H1 (cell line): ENCODE results near the gene BSCL2. TPM values are rescaled to one million over a fixed set of nuclear protein-coding genes. Genes with fewer than 3 reads are reported as not detected.

Experiments
- CTCF ChIA-PET: fragments of 300-600 bp; sonication (Branson Sonifier 250); formaldehyde crosslinking; loops from one replicate; lab custom pipeline; 2021; ENCODE audit not compliant: partially characterized antibody; lab: Charles Lee
- POLR2A ChIA-PET: fragments of 300-600 bp; sonication (Branson Sonifier 250); formaldehyde crosslinking; loops from one replicate; lab custom pipeline; 2021; ENCODE audit warnings: inconsistent platforms; ENCODE audit not compliant: partially characterized antibody; lab: Charles Lee
- DNase-seq, 2 experiments: peaks; one replicate each; pipeline versions ENCODE4 v3.0.0 to v3.0.0-alpha.2; 2010 to 2022; ENCODE audit warnings: low spot score in 2 of 2, low read depth in 1 of 2, mixed read lengths in 1 of 2
- FAIRE-seq: peaks from 2 replicates; lab custom pipeline; 2011; peaks lifted over from hg19 to GRCh38; lab: Jason Lieb, UNC
- H2AFZ ChIP-seq: 2 replicates; pipeline ENCODE4 v1.8.1; 2012; ENCODE audit warnings: low read length, inconsistent platforms
- H2AK5ac ChIP-seq: 2 replicates; pipeline ENCODE4 v1.6.1; 2013; ENCODE audit warnings: low read depth, low read length
- H2BK120ac ChIP-seq: replicated peaks from 2 replicates; pipeline ENCODE3; 2013; ENCODE audit warnings: low read depth, low read length, inconsistent platforms
- H2BK12ac ChIP-seq: 2 replicates; pipeline ENCODE4 v1.6.1; 2013; ENCODE audit warnings: low read depth, low read length
- H2BK15ac ChIP-seq: 2 replicates; pipeline ENCODE4 v1.6.1; 2013; ENCODE audit warnings: low read length
- H2BK20ac ChIP-seq: 2 replicates; pipeline ENCODE4 v1.6.1; 2013; ENCODE audit warnings: low read length
- H2BK5ac ChIP-seq: 2 replicates; pipeline ENCODE4 v1.6.1; 2013; ENCODE audit warnings: low read depth, low read length
- H3K14ac ChIP-seq: 2 replicates; pipeline ENCODE4 v1.6.1; 2013; ENCODE audit warnings: inconsistent platforms; ENCODE audit not compliant: insufficient read length
- H3K18ac ChIP-seq: 2 replicates; pipeline ENCODE4 v1.6.1; 2013; ENCODE audit warnings: low read length; ENCODE audit errors: extremely low read depth
- H3K23ac ChIP-seq: 2 replicates; pipeline ENCODE4 v1.6.1; 2013; ENCODE audit warnings: inconsistent platforms; ENCODE audit not compliant: insufficient read length
- H3K23me2 ChIP-seq: 2 replicates; pipeline ENCODE4 v1.6.1; 2013; ENCODE audit warnings: low read depth, low read length
- H3K27ac ChIP-seq: 2 replicates; pipeline ENCODE4 v1.6.1; 2011; ENCODE audit warnings: low read depth, low read length, inconsistent platforms
- H3K27me3 ChIP-seq, 4 experiments: replicated peaks in 1 of 4; 1 replicate in 1 of 4; 2 replicates in 3 of 4; pipeline versions ENCODE4 v1.6.1 to v1.8.1; 2011 to 2013; ENCODE audit warnings: low read length in 3 of 4, mild to moderate bottlenecking in 3 of 4, inconsistent platforms in 2 of 4, mixed read lengths in 2 of 4, moderate library complexity in 1 of 4; ENCODE audit not compliant: control insufficient read depth in 3 of 4, insufficient read depth in 3 of 4; ENCODE audit errors: extremely low read depth in 1 of 4
- H3K36me3 ChIP-seq, 4 experiments: 2 replicates each; pipeline versions ENCODE4 v1.6.1 to v1.8.1; 2011 to 2013; ENCODE audit warnings: mild to moderate bottlenecking in 4 of 4, low read length in 3 of 4, moderate library complexity in 2 of 4, control low read depth in 1 of 4, inconsistent platforms in 1 of 4; ENCODE audit not compliant: insufficient read depth in 4 of 4, control insufficient read depth in 2 of 4
- H3K4ac ChIP-seq: replicated peaks from 2 replicates; pipeline ENCODE3; 2013; ENCODE audit warnings: low read length, low read depth, mixed read lengths, inconsistent platforms; ENCODE audit not compliant: insufficient read length
- H3K4me1 ChIP-seq, 4 experiments: replicated peaks in 1 of 4; 1 replicate in 1 of 4; 2 replicates in 3 of 4; pipeline versions ENCODE4 v1.6.1 to v1.8.1; 2011 to 2013; ENCODE audit warnings: low read length in 3 of 4, inconsistent platforms in 2 of 4, mixed read lengths in 1 of 4; ENCODE audit not compliant: insufficient read depth in 4 of 4, control insufficient read depth in 3 of 4
- H3K4me2 ChIP-seq, 2 experiments: 2 replicates each; pipeline versions ENCODE4 v1.6.1 to v1.8.1; 2011 to 2013; ENCODE audit warnings: low read depth in 2 of 2, low read length in 2 of 2, control low read depth in 1 of 2, inconsistent platforms in 1 of 2, mild to moderate bottlenecking in 1 of 2; ENCODE audit not compliant: insufficient read depth in 1 of 2
- H3K4me3 ChIP-seq, 4 experiments: fragments of 200-600, 300-600 bp in 1 of 4; sonication (generic), shearing (Covaris generic), sonication (Bioruptor Twin) in 1 of 4; 2 replicates each; pipeline versions ENCODE4 v1.5.1 to v1.8.1; 2011 to 2016; ENCODE audit warnings: low read length in 4 of 4, low read depth in 3 of 4, control low read depth in 2 of 4, inconsistent platforms in 2 of 4, mild to moderate bottlenecking in 2 of 4, mixed read lengths in 1 of 4, moderate library complexity in 1 of 4; ENCODE audit not compliant: insufficient read depth in 2 of 4; ENCODE audit errors: extremely low read depth in 1 of 4
- H3K56ac ChIP-seq: replicated peaks from 2 replicates; pipeline ENCODE3; 2013; ENCODE audit warnings: low read depth, mild to moderate bottlenecking, mixed read lengths, low read length, inconsistent platforms; ENCODE audit not compliant: insufficient read length
- H3K79me1 ChIP-seq: 2 replicates; pipeline ENCODE4 v1.6.1; 2013; ENCODE audit warnings: low read depth, low read length, control low read depth
- H3K79me2 ChIP-seq, 2 experiments: 2 replicates each; pipeline versions ENCODE4 v1.6.1 to v1.8.1; 2012 to 2013; ENCODE audit warnings: low read length in 2 of 2, mild to moderate bottlenecking in 2 of 2, inconsistent platforms in 1 of 2; ENCODE audit not compliant: insufficient read depth in 2 of 2, control insufficient read depth in 1 of 2
- H3K9ac ChIP-seq, 4 experiments: replicated peaks in 1 of 4; 1 replicate in 1 of 4; 2 replicates in 3 of 4; pipeline versions ENCODE4 v1.6.1 to v1.8.1; 2011 to 2013; ENCODE audit warnings: low read depth in 3 of 4, low read length in 3 of 4, control low read depth in 2 of 4, mild to moderate bottlenecking in 2 of 4, moderate library complexity in 2 of 4, inconsistent platforms in 1 of 4; ENCODE audit errors: extremely low read depth in 1 of 4
- H3K9me3 ChIP-seq, 2 experiments: 2 replicates each; pipeline versions ENCODE4 v1.6.1 to v1.8.1; 2012 to 2013; ENCODE audit warnings: mild to moderate bottlenecking in 2 of 2, moderate library complexity in 2 of 2, control low read depth in 1 of 2, inconsistent platforms in 1 of 2, low read depth in 1 of 2, low read length in 1 of 2, mixed read lengths in 1 of 2; ENCODE audit not compliant: insufficient read depth in 2 of 2
- H4K20me1 ChIP-seq, 2 experiments: replicated peaks in 1 of 2; 2 replicates each; pipeline versions ENCODE3 to v1.8.1; 2011 to 2013; ENCODE audit warnings: inconsistent platforms in 2 of 2, low read length in 2 of 2, mild to moderate bottlenecking in 1 of 2; ENCODE audit not compliant: insufficient read depth in 2 of 2, control insufficient read depth in 1 of 2
- H4K5ac ChIP-seq: 2 replicates; pipeline ENCODE4 v1.6.1; 2013; ENCODE audit warnings: low read length, low read depth, mixed read lengths, inconsistent platforms; ENCODE audit not compliant: insufficient read length
- H4K8ac ChIP-seq: 2 replicates; pipeline ENCODE4 v1.8.0; 2013; ENCODE audit warnings: mild to moderate bottlenecking, moderate library complexity, low read length, inconsistent platforms; ENCODE audit not compliant: insufficient read depth; ENCODE audit errors: extremely low read depth
- H4K91ac ChIP-seq: replicated peaks from 2 replicates; pipeline ENCODE3; 2013; ENCODE audit warnings: low read length, mixed read lengths, inconsistent platforms; ENCODE audit not compliant: insufficient read length
- BCL11A ChIP-seq, 2 experiments: IDR thresholded peaks; one replicate each; pipeline ENCODE4 v1.6.1; 2011; ENCODE audit warnings: low read depth in 2 of 2, low read length in 2 of 2, mild to moderate bottlenecking in 2 of 2
- CBX5 ChIP-seq: fragments of 300-800, 300-1000 bp; sonication (generic); IDR thresholded peaks from 2 replicates; pipeline ENCODE4 v1.7.1; 2016; ENCODE audit warnings: antibody characterized with exemption, low read length, low read depth
- CBX8 ChIP-seq: fragments of 300-800, 300-1000 bp; sonication (generic); IDR thresholded peaks from 2 replicates; pipeline ENCODE4 v1.7.1; 2016; ENCODE audit warnings: low read depth, low read length, borderline replicate concordance
- CREB1 ChIP-seq: IDR thresholded peaks from 2 replicates; pipeline ENCODE4 v1.6.1; 2012; ENCODE audit warnings: inconsistent platforms
- FOSL1 ChIP-seq: IDR thresholded peaks from 2 replicates; pipeline ENCODE4 v1.6.1; 2011; ENCODE audit warnings: mild to moderate bottlenecking, low read depth, low read length, moderate library complexity; ENCODE audit not compliant: insufficient read depth
- KDM4A ChIP-seq: IDR thresholded peaks from one replicate; pipeline ENCODE4 v1.7.1; 2012; ENCODE audit warnings: low read depth, mild to moderate bottlenecking, moderate library complexity, low read length, inconsistent platforms; ENCODE audit not compliant: severe bottlenecking
- KDM5A ChIP-seq: fragments of 200-600 bp; IDR thresholded peaks from 2 replicates; pipeline ENCODE4 v1.7.1; 2012; ENCODE audit warnings: mild to moderate bottlenecking, low read length, inconsistent platforms, mixed read lengths
- MAFK ChIP-seq: IDR thresholded peaks from 2 replicates; pipeline ENCODE4 v1.6.1; 2012; ENCODE audit warnings: low read depth, mild to moderate bottlenecking, improper control_type of control experiment, low read length
- MAX ChIP-seq: IDR thresholded peaks from 2 replicates; pipeline ENCODE4 v1.6.1; 2012; ENCODE audit warnings: inconsistent platforms
- PHF8 ChIP-seq: fragments of 200-600 bp; sonication (generic); conservative IDR thresholded peaks from 2 replicates; pipeline ENCODE4 v1.7.1; 2012; ENCODE audit warnings: low read depth, mild to moderate bottlenecking, inconsistent platforms, low read length, moderate library complexity
- RNF2 ChIP-seq: fragments of 200-900, 300-1000 bp; sonication (generic); IDR thresholded peaks from 2 replicates; pipeline ENCODE4 v1.7.1; 2016; ENCODE audit warnings: borderline replicate concordance, low read depth, mild to moderate bottlenecking, antibody characterized with exemption, low read length; ENCODE audit not compliant: poor library complexity, severe bottlenecking; ENCODE audit errors: missing control alignments
- SP4 ChIP-seq: IDR thresholded peaks from 2 replicates; pipeline ENCODE4 v1.6.1; 2012; ENCODE audit warnings: low read length, inconsistent platforms
- SUZ12 ChIP-seq: fragments of 200-600 bp; sonication (generic); IDR thresholded peaks from 2 replicates; pipeline ENCODE4 v1.6.1; 2012; ENCODE audit warnings: mild to moderate bottlenecking, inconsistent platforms, low read length, moderate library complexity, mixed read lengths
- TCF12 ChIP-seq: IDR thresholded peaks from 2 replicates; pipeline ENCODE4 v1.6.1; 2011; ENCODE audit warnings: low read depth, mild to moderate bottlenecking, low read length
- WGBS, 2 experiments: shearing (Covaris generic) in 1 of 2; methylation state at CpG; one replicate each; pipeline versions ENCODE4 v1.1.6 to v1.1.7; 2013 to 2015; ENCODE audit warnings: low lambda C conversion rate in 2 of 2, mixed read lengths in 2 of 2, inconsistent platforms in 1 of 2, low coverage in 1 of 2, missing lambda C conversion rate in 1 of 2; ENCODE audit not compliant: insufficient replicate concordance in 2 of 2, insufficient coverage in 1 of 2, insufficient read length in 1 of 2; ENCODE audit errors: extremely low coverage in 1 of 2, missing lambda C conversion rate in 1 of 2; 5-methylcytosine and 5-hydroxymethylcytosine counted together
- polyA plus RNA-seq, 7 experiments: library from polyadenylated mRNA; depleted of rRNA in 3 of 7; stranded (reverse) in 5 of 7; unstranded in 2 of 7; fragments of >200 nt in 5 of 7; fragments of 200-250 nt in 2 of 7; gene quantifications; 1 replicate in 5 of 7; 2 replicates in 1 of 7; 4 replicates in 1 of 7; pipeline versions ENCODE4 v1.2.1 to v1.2.3, GENCODE V29; 2011 to 2013; ENCODE audit warnings: missing spikeins in 2 of 7, mixed read lengths in 2 of 7
- total RNA-seq: library from RNA; stranded (reverse); fragmentation: NEBNext Ultra II Directional; extraction: Animal tissue kit (Norgen Biotek cat#: 25700); gene quantifications from 2 replicates; pipeline ENCODE4 v1.2.1, GENCODE V29; 2021

Gene BSCL2
- total and polyA plus RNA-seq, 2 of the 8 experiments (the other 6 are each of a cell fraction or from before 2014, with no cell fraction given): 59.5 to 264 TPM

GRCh38 chr11:62716206-62716605 is 9.0 kb upstream of the BSCL2 start:
- Histone ChIP-seq H3K9me3 (no peaks in the 10 kb centered on the region), H4K20me1 (peaks cover 0 to 3% of the 10 kb centered on the region in 2 experiments), H3K56ac (no peak overlapping the region), H2BK12ac (no peak overlapping the region), H3K4ac (no peak overlapping the region), H4K91ac (no peak overlapping the region), H2AK5ac (no peak overlapping the region), H3K14ac (no peak overlapping the region), H3K18ac (no peak overlapping the region), H3K27ac (no peak overlapping the region), H3K79me2 (peaks cover 0 to 19% of the 10 kb centered on the region in 2 experiments; a peak in 2 of 4 replicates), H2BK120ac (no peak overlapping the region), H2BK20ac (no peak overlapping the region), H3K4me3 (no peak overlapping the region), H3K9ac (no peak overlapping the region), H3K23ac (no peak overlapping the region), H3K79me1 (no peaks in the 10 kb centered on the region; the same call in 1 of the 2 replicates), H2BK5ac (no peak overlapping the region), H3K4me2 (no peak overlapping the region), H3K4me1 (peaks cover 0 to 13% (median 2%) of the 10 kb centered on the region in 4 experiments; a peak in 3 of 7 replicates), H3K36me3 (peaks cover 39 to 97% (median 76%) of the 10 kb centered on the region in 4 experiments), H4K5ac (no peak overlapping the region), H2AFZ (no peak overlapping the region), H3K27me3 (no peaks in the 10 kb centered on the region; a peak in 1 of 7 replicates), H4K8ac (no peak overlapping the region), H2BK15ac (no peak overlapping the region), H3K23me2 (no peaks in the 10 kb centered on the region)
- ChIA-PET POLR2A (interaction anchor here (1.1 to 61.4 kb wide), 8 partner anchors 8 to 142 kb away, joined by 3 to 2041 read pairs (median 11); partner anchors contain the start of genes BSCL2, C11orf98, CSKMT and EEF1G), CTCF (interaction anchor here (0.6 to 4.0 kb wide), 9 partner anchors 8 to 497 kb away, joined by 3 to 26 read pairs (median 4); partner anchors contain the start of gene TAF6L)
- WGBS, 2 experiments: 90% methylated on average over 5 of the region's 5 CpGs; no CpG with 5 or more reads in 1 of the 2 experiments
- FAIRE-seq (no peak), DNase-seq (no peak)
- TF ChIP-seq CREB1: no peak
- no peak for TF ChIP-seq RNF2
- no peak for TF ChIP-seq PHF8
- TF ChIP-seq MAX: no peak
- TF ChIP-seq KDM4A: no peak
- TF ChIP-seq SUZ12: no peak
- TF ChIP-seq SP4: no peak
- TF ChIP-seq MAFK: no peak
- TF ChIP-seq KDM5A: no peak
- no peak for TF ChIP-seq FOSL1
- no peak for TF ChIP-seq CBX8
- TF ChIP-seq BCL11A (IDR thresholded peaks at IDR 0.05; ENCODE audit: low read depth in 2 of 2, low read length in 2 of 2): no peak
- no peak for TF ChIP-seq TCF12
- no peak for TF ChIP-seq CBX5
